Esophagus squamous epithelium (tissue), 5 donors: Measurements from ENCODE around the gene PHIP. TPM values are rescaled to one million over a fixed set of nuclear protein-coding genes. Genes with fewer than 3 reads are reported as not detected.

Experiments used
- DNase-seq: peaks from one replicate; lab custom pipeline; 2025; lab: John Stamatoyannopoulos, UW
- H3K27ac ChIP-seq, 4 donors: fragments of 200-600 bp; sonication (generic); one replicate each; pipeline ENCODE4 v1.5.1; 2016 to 2019; ENCODE audit warnings: mild to moderate bottlenecking in 1 of 4
- H3K27me3 ChIP-seq, 4 donors: fragments of 200-600 bp; sonication (generic); 1 replicate in 3 of 4; 2 replicates in 1 of 4; pipeline versions ENCODE4 v1.5.1 to v1.6.0; 2017 to 2021; ENCODE audit warnings: antibody characterized with exemption in 1 of 4
- H3K36me3 ChIP-seq, 3 donors: fragments of 200-600 bp; sonication (generic); one replicate each; pipeline ENCODE4 v1.5.1; 2016 to 2019
- H3K4me1 ChIP-seq, 3 donors: fragments of 200-600 bp; sonication (generic); one replicate each; pipeline ENCODE4 v1.5.1; 2017 to 2019
- H3K4me3 ChIP-seq, 4 donors: fragments of 200-600 bp; sonication (generic); 1 replicate in 3 of 4; 2 replicates in 1 of 4; pipeline ENCODE4 v1.5.1; 2016 to 2019; ENCODE audit warnings: mild to moderate bottlenecking in 2 of 4, moderate library complexity in 1 of 4
- H3K9me3 ChIP-seq, 3 donors: fragments of 200-600 bp; sonication (generic); one replicate each; pipeline ENCODE4 v1.5.1; 2016 to 2019
- CTCF ChIP-seq, 6 experiments: fragments of 450-650 bp in 4 of 6; fragments of 200-600 bp in 2 of 6; sonication (generic) in 2 of 6; IDR thresholded peaks; one replicate each; pipeline ENCODE4 v1.5.1; 2016 to 2019; ENCODE audit warnings: antibody characterized with exemption in 6 of 6, mild to moderate bottlenecking in 4 of 6, moderate library complexity in 4 of 6
- POLR2A ChIP-seq, 4 donors: fragments of 450-650 bp; IDR thresholded peaks; one replicate each; pipeline ENCODE4 v1.6.1; 2017; ENCODE audit warnings: antibody characterized with exemption in 4 of 4, mild to moderate bottlenecking in 4 of 4, moderate library complexity in 3 of 4
- WGBS, 2 donors: methylation state at CpG; one replicate each; pipeline ENCODE4 v1.1.5; 2018; 5-methylcytosine and 5-hydroxymethylcytosine counted together
- intact Hi-C: fragments of 100-400 bp; cut with DNase I; formaldehyde crosslinking; loops from one replicate; pipeline ENCODE4 v1.15.0; 2022
- total RNA-seq, 4 donors: library from RNA; depleted of rRNA; stranded (reverse); fragments of >200 nt; gene quantifications; one replicate each; pipeline ENCODE4 v1.1.0, GENCODE V29; 2016
- donor health status: DM: yes; HTN: yes; CAD: no.

PHIP gene
- total RNA-seq, 4 donors from 2014 or later, result 11.5 to 24.0 (median 17.1) TPM

DNA sequence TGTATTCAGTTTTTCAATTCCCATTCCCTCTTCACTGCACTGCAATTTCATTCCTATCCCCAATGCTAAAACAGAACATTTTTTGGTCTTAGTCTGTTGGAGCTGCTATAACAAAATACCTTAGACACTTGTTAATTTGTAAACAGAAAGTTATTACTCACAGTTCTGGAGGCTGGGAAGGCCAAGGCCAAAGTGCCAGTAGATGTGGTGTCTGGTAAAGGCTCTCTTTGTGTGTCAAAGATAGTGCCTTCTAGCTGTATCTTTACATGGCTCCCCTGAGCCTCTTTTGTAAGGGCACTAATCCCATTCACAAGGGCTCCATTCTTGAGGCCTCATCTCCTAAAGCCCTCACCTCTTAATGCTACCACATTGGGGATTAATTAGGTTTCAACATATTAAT, 40.0 kb downstream of the PHIP start:
- intact Hi-C loops, result no loop called here
- DNase-seq, result no peak
- H3K4me1 ChIP-seq, result peaks cover 0 to 10% (median 0%) of the 10 kb centered on the region in 3 donors
- no peaks in the 10 kb centered on the region for H3K27me3 ChIP-seq
- no peak overlapping the region for H3K27ac ChIP-seq
- TF ChIP-seq CTCF (IDR thresholded peaks at IDR 0.05) (no peak), POLR2A (IDR thresholded peaks at IDR 0.05) (no peak)
- peaks cover 0 to 63% (median 0%) of the 10 kb centered on the region in 3 donors for H3K36me3 ChIP-seq
- no peak overlapping the region for H3K4me3 ChIP-seq
- no peaks in the 10 kb centered on the region for H3K9me3 ChIP-seq

DNA sequence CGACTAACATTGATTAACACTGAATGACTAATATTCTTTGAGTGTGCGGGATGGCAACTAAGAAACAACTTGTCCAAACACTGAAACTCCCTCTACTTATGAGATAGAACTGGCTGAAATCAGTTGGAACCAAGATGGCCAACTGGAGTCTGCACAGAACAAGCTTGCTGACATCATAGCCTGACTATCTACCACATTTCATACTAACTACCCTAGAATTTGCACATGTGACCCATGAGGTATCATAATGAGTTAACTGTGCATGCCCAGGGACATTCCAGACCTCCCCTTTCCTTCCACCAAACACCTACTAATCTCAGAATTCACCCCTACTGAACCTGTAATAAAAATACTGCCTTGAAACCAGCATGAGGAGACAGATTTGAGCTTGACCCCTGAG, 43.2 kb downstream of the PHIP start:
- 40 to 48% methylated on average over 2 of the region's 2 CpGs for WGBS, 2 donors
- Histone ChIP-seq H3K27me3 (no peaks in the 10 kb centered on the region), H3K4me1 (no peaks in the 10 kb centered on the region), H3K27ac (no peak overlapping the region), H3K9me3 (no peaks in the 10 kb centered on the region), H3K36me3 (peaks cover 0 to 52% (median 0%) of the 10 kb centered on the region in 3 donors), H3K4me3 (no peak overlapping the region)
- intact Hi-C loops, result no loop called here
- no peak for DNase-seq
- no peak for TF ChIP-seq POLR2A (IDR thresholded peaks at IDR 0.05)
- no peak for TF ChIP-seq CTCF (IDR thresholded peaks at IDR 0.05)

- TF ChIP-seq CTCF (IDR thresholded peaks at IDR 0.05) (no peak), POLR2A (IDR thresholded peaks at IDR 0.05) (no peak)
- intact Hi-C loops, result no loop called here
- DNase-seq, result no peak
- WGBS, 2 donors, result 94 to 98% methylated on average over 3 of the region's 3 CpGs
- H3K27ac ChIP-seq, result no peak overlapping the region
- H3K36me3 ChIP-seq, result peaks cover 0 to 50% (median 0%) of the 10 kb centered on the region in 3 donors
- no peaks in the 10 kb centered on the region for H3K4me1 ChIP-seq
- H3K27me3 ChIP-seq, result no peaks in the 10 kb centered on the region
- no peak overlapping the region for H3K4me3 ChIP-seq
- no peaks in the 10 kb centered on the region for H3K9me3 ChIP-seq
Measured at GRCh38 chr6:79033279-79033678, 44.8 kb downstream of the PHIP start.

GRCh38 chr6:79031821-79032590, 46.0 kb downstream of the PHIP start:
- Histone ChIP-seq H3K27ac (no peak overlapping the region), H3K4me1 (no peaks in the 10 kb centered on the region), H3K4me3 (no peak overlapping the region), H3K36me3 (peaks cover 0 to 49% (median 0%) of the 10 kb centered on the region in 3 donors), H3K9me3 (no peaks in the 10 kb centered on the region), H3K27me3 (no peaks in the 10 kb centered on the region)
- DNase-seq, result no peak
- no peak for TF ChIP-seq CTCF (IDR thresholded peaks at IDR 0.05)
- TF ChIP-seq POLR2A (IDR thresholded peaks at IDR 0.05), result no peak
- 56 to 63% methylated on average over 3 of the region's 3 CpGs for WGBS, 2 donors
- intact Hi-C loops, result no loop called here

DNA sequence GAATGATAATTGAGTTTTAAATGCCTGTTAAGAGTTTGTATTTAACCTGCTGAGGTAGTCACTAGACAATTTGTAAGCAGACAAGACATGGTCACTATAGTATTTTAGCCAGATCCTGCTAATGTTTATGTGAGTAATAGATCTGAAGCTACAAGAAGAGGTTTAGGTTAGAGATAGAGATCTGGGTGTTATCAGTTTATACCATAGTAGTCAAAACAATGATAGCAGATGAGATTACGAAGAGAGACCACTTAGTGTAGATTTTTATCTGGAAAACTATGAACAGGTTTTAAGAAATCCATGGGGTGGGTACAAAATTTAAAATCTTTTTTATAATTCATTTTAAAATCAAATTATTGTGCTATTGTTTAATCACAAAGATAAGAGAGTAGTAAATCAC, 47.5 kb downstream of the PHIP start:
- no peak for DNase-seq
- Histone ChIP-seq H3K36me3 (peaks cover 0 to 45% (median 0%) of the 10 kb centered on the region in 3 donors), H3K27me3 (no peaks in the 10 kb centered on the region), H3K4me1 (no peaks in the 10 kb centered on the region), H3K4me3 (no peak overlapping the region), H3K27ac (no peak overlapping the region), H3K9me3 (no peaks in the 10 kb centered on the region)
- TF ChIP-seq POLR2A (IDR thresholded peaks at IDR 0.05) (no peak), CTCF (IDR thresholded peaks at IDR 0.05) (no peak)
- intact Hi-C loops, result no loop called here
- WGBS, 2 donors, result 95 to 96% methylated on average over 1 of the region's 1 CpG
